Epidermal melanocyte (primary cell): ENCODE results near the gene GNG4.
"Not testable (repeated sequence)": the region's sequence is repeated elsewhere in the genome, so short reads cannot be mapped to it uniquely, and the experiment has no call there.

Source experiments
- DNase-seq: peaks from one replicate; pipeline ENCODE4 v3.0.0; 2011; ENCODE audit warnings: low spot score; ENCODE audit not compliant: insufficient read length

GNG4 gene

DNA sequence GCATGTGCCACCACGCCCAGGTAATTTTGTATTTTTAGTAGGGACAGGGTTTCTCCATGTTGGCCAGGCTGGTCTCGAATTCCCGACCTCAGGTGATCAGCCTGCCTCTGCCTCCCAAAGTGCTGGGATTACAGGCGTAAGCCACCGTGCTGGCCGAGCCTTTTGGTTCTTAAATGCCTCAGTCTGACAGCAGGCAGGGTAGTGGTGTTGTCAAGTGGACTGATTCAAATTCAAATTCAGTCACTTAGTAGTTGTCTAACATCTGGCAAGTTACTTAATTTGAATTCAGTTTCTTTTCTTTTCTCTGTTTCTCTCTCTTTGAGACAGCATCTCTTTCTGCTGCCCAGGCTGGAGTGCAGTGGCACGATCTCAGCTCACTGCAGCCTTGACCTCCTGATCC, 106.7 kb downstream of the GNG4 start:
- DNase-seq = not testable (repeated sequence)

DNA sequence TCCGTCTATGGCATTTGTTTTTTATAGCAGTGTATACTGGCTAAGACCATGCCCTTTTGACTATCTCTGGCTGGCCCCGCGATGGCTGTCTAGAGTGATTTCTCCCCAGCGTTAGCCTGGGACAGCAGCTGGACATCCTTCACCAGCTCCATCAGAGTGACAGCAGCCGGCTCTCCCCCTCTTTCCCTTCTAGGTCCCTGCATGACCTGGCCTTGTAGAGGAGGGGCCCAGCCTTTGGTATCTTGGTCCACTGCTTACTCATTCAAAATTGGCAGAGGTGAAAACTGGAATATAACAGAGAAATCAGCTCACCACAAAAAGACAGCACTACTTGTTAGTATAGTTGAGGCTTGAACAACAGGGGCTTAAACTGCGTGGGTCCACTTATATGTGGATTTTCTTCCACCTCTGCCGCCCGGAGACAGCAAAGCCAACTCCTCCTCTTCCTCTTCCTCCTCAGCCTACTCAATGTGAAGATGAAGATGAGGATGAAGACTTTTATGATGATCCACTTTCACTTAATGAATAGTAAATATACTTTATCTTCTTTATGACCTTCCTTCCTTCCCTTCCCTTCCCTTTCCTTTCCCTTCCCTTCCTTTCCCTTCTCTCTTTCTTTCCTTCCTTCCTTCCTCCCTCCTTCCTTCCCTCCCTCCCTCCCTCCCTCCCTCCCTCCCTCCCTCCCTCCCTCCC, 116.0 kb downstream of the GNG4 start:
- no peak for DNase-seq

DNA sequence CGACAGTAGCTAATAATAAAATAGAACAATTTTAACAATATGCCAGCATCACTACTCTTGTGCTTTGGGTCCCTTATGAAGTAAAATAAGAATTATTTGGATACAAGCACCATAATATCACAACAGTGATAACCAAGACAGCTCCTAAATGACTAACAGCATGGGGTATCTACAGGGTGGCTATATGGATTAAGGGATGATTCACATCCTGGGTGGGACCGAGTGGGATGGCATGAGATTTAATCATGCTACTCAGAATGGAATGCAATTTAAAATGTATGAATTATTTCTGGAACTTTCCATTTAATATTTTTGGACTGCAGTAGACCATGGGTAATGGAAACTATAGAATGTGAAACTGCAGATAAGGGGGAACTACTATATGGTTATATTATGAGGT, 117.2 kb downstream of the GNG4 start:
- no peak for DNase-seq

DNA sequence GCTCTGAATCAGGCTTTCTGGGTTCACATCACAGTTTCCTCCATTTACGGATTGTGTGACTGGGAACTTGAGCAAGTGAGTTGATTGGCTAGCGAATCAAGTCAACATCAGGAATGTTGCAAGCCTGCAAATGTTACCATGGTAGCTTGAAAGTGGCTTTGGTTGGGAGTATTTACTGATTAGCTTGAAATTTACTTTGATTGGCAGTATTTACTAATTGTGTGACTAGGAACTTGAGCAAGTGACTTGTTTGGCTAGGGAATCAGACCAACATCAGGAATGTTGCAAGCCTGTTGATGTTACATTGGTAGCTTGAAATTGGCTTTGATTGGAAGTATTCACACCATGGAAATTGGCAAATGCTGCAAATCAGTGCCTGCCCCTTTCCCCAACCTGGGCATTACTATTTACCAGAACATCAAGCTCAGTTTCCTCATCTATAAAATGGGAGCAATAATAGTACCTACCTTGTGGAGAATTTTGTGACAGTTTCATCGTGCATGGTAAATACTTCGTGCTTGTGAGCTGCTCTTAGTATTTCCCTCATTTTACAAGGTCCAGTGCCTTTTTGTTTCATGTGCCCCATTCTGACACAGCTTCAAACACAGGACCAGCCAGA, 122.3 kb downstream of the GNG4 start:
- DNase-seq = no peak

DNA sequence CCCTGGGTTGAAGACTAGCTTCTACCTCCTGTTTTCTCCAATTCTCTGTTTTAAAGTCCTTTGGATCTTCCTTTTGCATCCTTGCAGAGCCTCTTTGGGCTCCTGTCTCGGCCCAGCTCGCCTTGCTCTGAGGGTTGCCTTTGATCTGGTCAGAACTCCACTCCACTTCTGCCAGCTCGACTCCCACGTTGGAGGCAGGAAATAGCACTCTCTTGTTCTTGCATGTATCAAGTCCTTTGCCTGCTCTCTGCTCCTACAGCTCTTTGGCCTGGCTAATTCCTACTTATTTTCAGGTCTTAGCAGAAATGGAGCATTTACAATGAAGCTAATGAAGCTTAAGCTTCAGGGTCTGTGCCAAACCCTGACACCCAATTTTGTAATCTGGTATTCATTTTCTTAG, 124.3 kb downstream of the GNG4 start:
- no peak for DNase-seq

DNA sequence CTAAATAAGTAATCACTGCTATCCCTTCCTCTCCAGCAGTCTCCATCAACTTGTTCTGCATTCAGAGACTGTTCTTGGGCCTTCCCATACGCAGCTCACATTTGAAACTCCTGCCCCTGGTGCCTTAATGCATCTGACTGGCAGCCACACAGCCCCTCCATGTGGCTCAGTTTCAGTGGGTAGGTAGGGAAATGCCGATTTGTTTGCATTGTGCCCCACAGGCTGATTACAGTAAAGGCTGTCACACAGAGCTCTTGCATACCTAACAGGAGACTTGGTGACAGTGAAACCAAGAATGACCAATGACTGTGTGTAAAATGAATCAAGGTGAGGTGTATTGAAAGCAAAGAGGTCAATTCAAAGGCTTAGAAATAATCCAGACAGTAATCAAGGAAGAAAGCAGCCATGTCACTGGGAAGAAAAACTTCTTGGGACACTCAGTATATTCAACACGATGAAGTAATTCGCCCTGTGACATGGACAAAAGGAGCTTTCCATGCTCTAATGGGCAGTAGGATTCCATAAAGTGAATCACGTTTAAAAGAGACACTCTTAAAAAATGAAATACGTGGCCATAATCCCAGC, 132.6 kb downstream of the GNG4 start:
- no peak for DNase-seq

DNA sequence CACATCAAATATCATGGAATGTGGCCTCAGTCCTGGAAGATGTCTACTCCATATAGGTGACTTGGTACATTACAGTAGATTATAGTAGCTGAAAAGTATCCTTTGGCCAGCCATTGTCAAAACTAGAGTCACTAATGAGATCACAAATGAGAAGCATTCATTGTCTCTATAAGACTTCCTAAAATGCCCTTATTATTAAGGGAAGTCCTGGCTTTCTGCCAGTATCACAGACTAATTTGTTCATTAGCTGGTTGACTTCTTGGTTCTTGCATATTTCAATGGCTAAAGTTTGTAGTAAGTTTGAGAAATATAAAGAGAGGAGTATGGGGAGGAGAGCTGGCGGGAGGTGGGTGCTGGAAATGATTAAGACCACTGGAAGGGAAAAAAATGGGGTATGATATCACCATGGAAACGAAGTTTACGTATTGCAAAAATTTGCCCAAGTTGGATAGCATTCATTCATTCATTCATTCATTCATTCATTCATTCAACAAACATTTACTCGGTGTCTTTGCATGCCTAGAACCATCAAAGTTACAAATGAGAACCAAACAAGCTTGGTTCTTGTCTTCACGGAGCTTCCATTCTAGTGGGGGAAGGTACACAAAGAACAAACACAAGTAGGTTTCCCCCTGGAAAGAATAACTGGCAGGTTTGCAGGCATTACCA, 133.6 kb downstream of the GNG4 start:
- DNase-seq = no peak

DNA sequence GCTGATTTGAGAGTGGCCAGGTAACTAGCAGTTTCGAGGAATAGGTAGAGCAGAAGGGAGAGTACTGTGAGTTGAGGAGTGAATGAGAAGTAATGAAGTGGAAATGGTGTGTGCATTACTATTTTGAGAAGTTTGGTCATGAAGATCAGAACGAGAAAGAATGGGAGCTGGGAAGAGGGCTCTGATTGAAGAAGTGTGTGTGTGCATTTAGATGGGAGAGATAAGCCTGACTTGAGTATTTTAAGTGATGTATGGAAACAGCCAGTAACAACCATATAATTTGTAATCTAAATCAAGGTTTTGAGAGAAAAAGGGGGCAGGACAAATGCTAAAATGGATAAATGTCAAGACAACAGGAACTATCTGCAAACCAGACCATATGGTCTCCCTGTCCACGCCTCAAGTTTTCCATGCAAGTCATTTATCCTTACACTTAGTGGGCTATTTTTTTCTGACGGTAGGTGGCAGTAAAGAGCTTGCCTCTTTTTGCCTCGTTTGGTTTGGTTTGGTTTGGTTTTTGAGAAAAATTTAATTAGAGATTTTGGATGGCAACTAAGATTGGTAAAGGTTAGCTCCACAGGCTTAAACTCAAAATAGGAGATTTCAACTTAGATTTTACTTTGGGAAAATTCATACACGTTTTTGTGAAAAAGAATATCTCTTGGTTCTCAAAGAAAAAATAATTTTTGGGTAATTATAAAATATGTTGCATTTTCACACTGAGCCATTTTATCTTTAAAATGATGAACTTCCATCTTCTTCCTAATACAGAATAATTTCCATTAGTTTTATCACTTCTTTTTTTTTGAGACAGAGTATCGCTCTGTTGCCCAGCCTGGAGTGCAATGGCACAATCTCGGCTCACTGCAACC, 135.9 kb downstream of the GNG4 start:
- no peak for DNase-seq

DNA sequence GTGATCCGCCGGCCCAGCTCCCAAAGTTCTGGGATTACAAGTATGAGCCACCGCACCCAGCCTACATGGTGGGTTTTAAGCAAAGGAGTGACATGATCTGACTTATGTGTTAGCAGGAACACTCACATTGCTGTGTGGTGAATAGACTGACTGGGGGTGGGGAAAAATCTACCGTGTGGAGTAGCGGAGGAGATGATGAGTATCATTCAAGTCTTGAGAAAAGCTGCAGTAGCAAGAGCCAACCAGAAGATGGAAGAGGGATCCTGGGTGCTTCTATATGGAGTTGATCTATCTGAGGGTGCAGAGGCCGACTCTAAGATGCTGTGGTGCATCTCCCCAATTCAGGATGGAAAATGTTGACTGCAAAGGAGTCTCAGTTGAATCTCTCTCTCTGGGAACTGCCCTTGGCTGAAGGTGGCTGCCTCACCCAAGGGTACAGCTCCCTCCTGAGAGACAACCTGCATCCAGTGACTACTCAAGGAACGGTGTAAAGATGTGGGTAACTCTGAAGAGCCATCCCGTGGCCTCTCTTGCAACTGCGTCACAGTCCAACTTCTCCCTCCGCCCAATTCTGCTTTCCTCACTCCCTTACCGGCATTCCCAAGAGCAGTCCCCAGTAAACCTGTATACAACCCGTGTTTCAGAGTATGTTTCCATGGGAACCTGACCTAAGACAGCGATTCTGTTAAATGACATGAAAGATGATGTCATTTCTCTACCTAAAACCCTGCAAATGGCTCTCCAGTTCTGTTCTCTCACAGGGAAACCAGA, 137.9 kb downstream of the GNG4 start:
- DNase-seq = no peak

DNA sequence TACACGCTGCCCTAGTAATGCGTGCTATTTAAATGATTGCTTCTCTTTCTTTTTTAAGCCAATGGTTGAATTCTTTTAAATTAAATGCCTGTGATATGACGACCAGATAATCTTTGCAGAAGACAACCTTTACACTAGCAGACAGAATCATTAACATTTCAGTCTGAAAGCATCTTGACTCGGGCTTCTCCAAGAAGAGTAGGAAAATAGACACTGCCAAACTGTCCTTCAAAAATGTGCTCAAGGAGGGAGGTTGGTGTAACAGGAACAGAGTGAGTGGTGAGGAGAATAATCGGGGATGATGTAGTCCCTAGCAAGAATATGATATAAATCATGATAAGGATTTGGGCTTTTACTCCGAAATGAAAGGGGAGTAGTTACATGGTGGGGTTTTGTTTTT, 138.8 kb downstream of the GNG4 start:
- no peak for DNase-seq

DNA sequence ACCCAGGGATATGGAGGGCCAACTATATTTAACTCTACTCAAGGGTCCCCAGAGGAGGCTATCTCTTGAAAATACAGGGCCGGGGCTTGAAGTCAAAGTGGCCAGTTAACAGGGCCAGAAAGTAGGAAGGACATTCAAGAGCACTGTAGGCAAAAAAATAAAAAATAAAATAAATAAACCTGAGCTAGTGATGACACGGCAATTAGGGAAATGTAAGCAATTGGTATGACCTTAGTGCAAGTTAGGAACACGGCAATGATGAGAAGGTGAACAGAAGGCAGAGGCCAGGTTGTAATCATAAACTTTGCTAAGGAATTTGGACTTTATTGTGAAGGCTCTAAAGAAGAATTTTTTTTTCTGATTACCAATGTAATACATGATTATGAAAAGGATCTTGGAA, 142.0 kb downstream of the GNG4 start:
- no peak for DNase-seq

DNA sequence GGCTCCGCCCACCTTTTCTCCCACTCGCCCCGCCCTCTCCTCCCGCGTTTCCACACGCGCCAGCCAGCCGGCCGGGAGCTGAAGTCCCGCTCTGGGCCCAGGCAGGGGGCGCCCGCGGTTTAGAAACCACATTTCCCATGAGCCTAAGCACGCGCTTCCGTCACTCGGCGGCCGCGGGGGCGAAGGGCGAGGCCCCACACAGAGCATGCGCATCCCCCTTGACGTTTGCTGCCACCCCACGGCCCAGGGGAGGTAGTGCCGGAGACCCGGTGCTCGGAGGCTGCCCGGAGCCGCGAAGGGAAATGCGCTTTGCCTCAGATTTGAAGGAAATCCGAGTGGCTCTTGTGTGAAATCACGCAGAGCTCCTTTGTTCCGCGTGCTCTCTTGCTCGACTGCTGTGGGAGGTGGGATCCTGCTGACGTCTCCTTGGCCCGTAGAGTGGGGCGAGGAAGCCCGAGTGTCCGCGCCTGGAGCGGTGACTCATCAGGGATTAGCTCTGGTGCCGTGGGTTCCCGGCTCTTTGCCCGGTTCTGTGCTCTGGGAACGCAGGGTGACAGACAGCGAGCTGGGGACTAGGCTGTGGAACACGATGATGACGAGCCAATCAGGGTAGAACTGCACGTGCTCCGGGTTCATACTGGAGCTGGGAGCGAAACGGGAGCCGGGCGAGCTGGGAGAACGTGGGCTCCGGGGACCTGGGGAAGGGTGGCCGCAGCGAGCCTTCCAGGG, 144.9 kb downstream of the GNG4 start:
- peak; percentile 84 for DNase-seq

DNA sequence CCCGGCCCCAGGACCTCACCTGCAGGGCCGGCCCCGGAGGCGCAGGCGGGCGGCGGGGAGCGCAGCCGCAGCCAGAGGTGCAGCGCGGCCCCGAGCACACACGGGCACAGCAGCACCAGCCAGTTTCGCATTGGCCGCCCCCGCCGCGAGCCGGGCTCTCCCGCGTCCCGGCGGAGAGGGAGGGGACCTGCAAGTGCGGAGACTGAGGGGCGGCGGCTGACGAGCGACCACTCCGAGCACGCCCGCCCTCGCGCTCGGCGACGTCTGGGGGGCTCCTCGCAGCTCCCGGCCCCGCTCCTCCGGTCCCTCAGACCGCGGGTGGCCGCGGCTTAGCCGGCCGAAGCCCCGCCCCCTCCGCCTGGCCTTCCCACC, 145.5 kb downstream of the GNG4 start, which contains the start of gene B3GALNT2:
Gene B3GALNT2 (minus strand): TSS at position 331 of the 372 bp plus-strand sequence. CDS start 200 bp downstream, at position 131.
- DNase-seq = no peak

DNA sequence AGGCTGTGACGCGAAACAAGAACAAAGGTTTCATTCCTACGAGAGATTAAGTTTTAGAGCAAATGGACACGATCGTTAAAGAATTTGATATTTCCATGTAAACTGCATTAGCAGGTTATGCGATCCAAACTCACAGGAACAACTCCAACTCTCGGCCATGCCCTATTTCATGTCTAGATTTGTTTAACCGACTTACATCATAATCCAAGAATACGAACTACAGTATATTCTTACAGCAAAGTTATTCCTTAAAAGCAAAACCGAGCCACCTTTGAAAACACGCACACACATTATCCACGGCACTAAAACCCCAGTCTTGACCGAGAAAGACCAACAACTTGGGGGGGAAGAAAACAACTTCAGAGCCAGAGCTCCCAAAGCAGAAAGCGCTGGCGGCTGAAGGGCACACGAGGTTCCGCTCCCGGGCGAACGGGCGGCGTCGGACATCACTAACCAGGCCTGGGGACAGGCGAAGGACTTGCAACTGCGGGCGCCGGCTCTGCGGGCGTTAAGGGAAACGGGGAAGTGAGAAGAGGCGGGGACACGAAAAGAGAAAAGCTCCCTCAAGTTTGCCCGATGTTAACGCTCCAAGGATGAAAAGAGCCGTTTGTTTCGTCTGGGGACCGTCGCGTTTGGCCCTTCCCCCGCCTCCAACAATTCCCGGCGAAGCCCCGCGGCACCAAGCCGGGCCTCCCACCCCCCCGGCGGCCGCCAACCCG, 146.0 kb downstream of the GNG4 start:
- DNase-seq = no peak

DNA sequence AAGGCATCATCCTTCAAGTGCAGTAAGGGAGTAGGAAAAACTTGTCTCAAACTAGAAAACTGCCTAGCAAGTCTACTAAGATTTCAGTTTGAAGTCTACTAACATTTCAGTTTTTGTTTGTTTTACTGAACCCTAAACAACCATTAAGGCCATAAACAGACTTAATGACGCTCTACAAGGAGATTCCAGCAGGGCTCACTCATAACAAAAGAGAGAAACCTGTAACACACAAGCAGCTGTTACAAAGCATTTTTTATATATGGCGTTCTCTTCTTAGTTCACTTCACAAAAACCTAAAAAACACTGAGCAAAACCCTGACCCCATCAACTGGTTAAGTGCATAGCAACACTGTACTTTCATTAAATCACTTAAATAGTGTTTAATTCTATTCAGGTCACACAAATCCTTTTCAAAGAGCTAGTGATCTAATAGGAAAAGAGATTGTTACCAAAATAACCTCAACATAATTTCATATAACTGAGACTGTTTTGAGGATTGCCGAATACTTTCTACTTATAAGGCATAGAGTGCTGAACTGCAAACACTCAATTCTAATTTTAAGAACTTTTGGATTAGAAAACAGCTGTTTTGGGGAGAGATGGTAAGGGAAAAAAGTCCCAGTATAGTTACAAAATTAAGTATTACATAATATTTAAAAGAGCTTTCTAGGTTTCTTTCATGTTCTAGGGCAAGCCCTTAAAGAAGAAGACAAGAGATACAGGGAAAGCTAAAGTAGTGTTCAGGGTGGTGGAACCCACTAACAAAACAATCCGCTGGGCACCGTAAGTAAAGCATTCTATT, 146.8 kb downstream of the GNG4 start:
- no peak for DNase-seq

DNA sequence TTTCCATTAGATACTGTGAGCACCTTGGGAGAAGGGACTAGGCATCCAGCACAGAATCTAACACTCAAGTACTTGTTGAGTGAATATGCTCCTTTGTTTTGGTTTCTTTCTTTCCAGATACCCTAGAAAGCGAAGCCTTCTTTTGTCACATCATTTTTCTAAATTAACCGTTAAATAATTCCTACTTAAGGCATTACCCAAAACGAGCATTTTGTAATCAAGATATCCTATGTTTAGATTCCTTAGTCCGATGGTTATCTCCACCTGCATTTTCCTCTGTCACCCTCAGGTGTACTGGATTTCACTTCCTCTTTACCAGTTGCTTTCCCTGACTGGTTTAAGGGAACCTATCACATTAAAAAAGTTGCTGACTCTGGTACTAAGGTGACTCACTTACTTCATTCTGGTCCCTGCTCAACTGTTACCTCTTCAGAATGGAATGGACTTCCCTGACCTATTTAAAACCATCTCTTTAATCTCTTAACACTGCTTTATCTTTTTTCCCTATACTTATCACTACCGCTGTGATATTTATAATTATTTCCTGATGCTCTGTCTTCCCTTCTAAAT, 148.5 kb downstream of the GNG4 start:
- no peak for DNase-seq
